Measurements from ENCODE around the gene PRPF8.
A peak's percentile ranks its signal among the peaks of the same experiment; 100 is the strongest.
"Not testable (repeated sequence)": the region's sequence is repeated elsewhere in the genome, so short reads cannot be mapped to it uniquely, and the experiment has no call there.

Gene PRPF8

GRCh38 chr17:1684378-1685189 is at the start of gene PRPF8:
Gene PRPF8, minus strand, starts transcription at chr17:1684867. Its CDS starts 296 bp downstream, at chr17:1684571.
- DNase-seq: peak; percentile 99

GRCh38 chr17:1733759-1734158 is 49.1 kb upstream of the PRPF8 start:
- no peak for DNase-seq

GRCh38 chr17:1732833-1733321 is 48.2 kb upstream of the PRPF8 start:
- DNase-seq: no peak

GRCh38 chr17:1732241-1732832 is 47.7 kb upstream of the PRPF8 start:
- DNase-seq: no peak

GRCh38 chr17:1731194-1731506 is 46.5 kb upstream of the PRPF8 start:
- no peak for DNase-seq

- peak; percentile 70 for DNase-seq
These were observed 45.9 kb upstream of the PRPF8 start for GRCh38 chr17:1730326-1731193.

- DNase-seq: no peak
These were observed 45.3 kb upstream of the PRPF8 start for GRCh38 chr17:1729966-1730325.

GRCh38 chr17:1727876-1728630 is 43.4 kb upstream of the PRPF8 start:
- no peak for DNase-seq

GRCh38 chr17:1727258-1727789 is 42.7 kb upstream of the PRPF8 start:
- DNase-seq: no peak

GRCh38 chr17:1726626-1727257 is 42.1 kb upstream of the PRPF8 start:
- no peak for DNase-seq

- no peak for DNase-seq
These were observed 41.2 kb upstream of the PRPF8 start for GRCh38 chr17:1725642-1726511.

GRCh38 chr17:1724869-1725641 is 40.4 kb upstream of the PRPF8 start:
- DNase-seq: no peak

GRCh38 chr17:1724351-1724868 is 39.7 kb upstream of the PRPF8 start, which contains the start of gene WDR81:
Gene WDR81, plus strand, starts transcription at chr17:1724704. Its CDS starts 256 bp downstream, at chr17:1724960.
- peak; percentile 92 for DNase-seq

- DNase-seq: not testable (repeated sequence)
These were observed 37.4 kb upstream of the PRPF8 start for GRCh38 chr17:1722022-1722421.

- DNase-seq: peak; percentile 71
These were observed 36.3 kb upstream of the PRPF8 start for GRCh38 chr17:1720856-1721386.

- DNase-seq: no peak
These were observed 33.9 kb upstream of the PRPF8 start for GRCh38 chr17:1718362-1719165.

- DNase-seq: peak; percentile 86
These were observed 32.4 kb upstream of the PRPF8 start for GRCh38 chr17:1716912-1717695.

Data from right forelimb (tissue), 1 donor.